Prostate gland (tissue), 2 donors: ENCODE results near the gene PLEKHG7. TPM values are rescaled to one million over a fixed set of nuclear protein-coding genes. Genes with fewer than 3 reads are reported as not detected.

Experiments used
- DNase-seq: peaks from one replicate; pipeline ENCODE4 v3.0.0-alpha.2; 2019; ENCODE audit warnings: low spot score
- H3K27ac ChIP-seq, 2 donors: fragments of 200-600 bp; sonication (generic); 2 replicates each; pipeline ENCODE4 v1.5.1; 2017 to 2019
- H3K27me3 ChIP-seq: fragments of 200-600 bp; sonication (generic); replicated peaks from 2 replicates; pipeline ENCODE4 v1.5.1; 2019; ENCODE audit not compliant: insufficient read depth
- H3K36me3 ChIP-seq, 2 donors: fragments of 200-600 bp; sonication (generic); 1 replicate in 1 of 2; 2 replicates in 1 of 2; pipeline versions ENCODE4 v1.5.1 to v1.8.1; 2017 to 2019
- H3K4me1 ChIP-seq: fragments of 200-600 bp; sonication (generic); replicated peaks from 2 replicates; pipeline ENCODE4 v1.5.1; 2019
- H3K4me3 ChIP-seq, 2 donors: fragments of 200-600 bp; sonication (generic); 2 replicates each; pipeline ENCODE4 v1.5.1; 2017 to 2019
- H3K9me3 ChIP-seq: fragments of 200-600 bp; sonication (generic); 2 replicates; pipeline ENCODE4 v1.5.1; 2017
- CTCF ChIP-seq, 4 experiments: fragments of 200-600 bp in 2 of 4; fragments of 450-650 bp in 2 of 4; sonication (generic) in 2 of 4; IDR thresholded peaks; 1 replicate in 3 of 4; 2 replicates in 1 of 4; pipeline ENCODE4 v1.5.1; 2016 to 2019; ENCODE audit warnings: antibody characterized with exemption in 4 of 4, mild to moderate bottlenecking in 2 of 4, moderate library complexity in 2 of 4
- POLR2A ChIP-seq: fragments of 450-650 bp; IDR thresholded peaks from one replicate; pipeline ENCODE4 v1.6.1; 2016; ENCODE audit warnings: antibody characterized with exemption, mild to moderate bottlenecking
- POLR2AphosphoS5 ChIP-seq: sonication (generic); formaldehyde crosslinking; IDR thresholded peaks from one replicate; pipeline ENCODE4 v1.6.1; 2017; ENCODE audit warnings: antibody characterized with exemption
- WGBS: methylation state at CpG from one replicate; pipeline ENCODE4 v1.1.5; 2018; 5-methylcytosine and 5-hydroxymethylcytosine counted together
- intact Hi-C: fragments of 100-400 bp; cut with DNase I; formaldehyde crosslinking; loops from one replicate; pipeline ENCODE4 v1.14.2; 2022
- total RNA-seq, 2 donors: library from RNA; depleted of rRNA; stranded (reverse); fragments of >200 nt; gene quantifications; one replicate each; pipeline ENCODE4 v1.1.0, GENCODE V29; 2016

Gene PLEKHG7
- total RNA-seq, 2 donors from 2014 or later, result 0.50 to 1.4 TPM

- TF ChIP-seq POLR2A (no peak), CTCF (IDR thresholded peaks at IDR 0.05) (no peak), POLR2AphosphoS5 (no peak)
- WGBS, result 73% methylated on average over 4 of the region's 4 CpGs
- no peaks in the 10 kb centered on the region for H3K9me3 ChIP-seq
- no peaks in the 10 kb centered on the region for H3K27me3 ChIP-seq
- H3K4me3 ChIP-seq, result no peak overlapping the region
- intact Hi-C loops, result no loop called here
- no peak for DNase-seq
- no peak overlapping the region for H3K27ac ChIP-seq
- no peaks in the 10 kb centered on the region for H3K36me3 ChIP-seq
- H3K4me1 ChIP-seq, result no peaks in the 10 kb centered on the region
Observed at GRCh38 chr12:92769124-92769901, 66.5 kb downstream of the PLEKHG7 start.

- no peaks in the 10 kb centered on the region for H3K4me1 ChIP-seq
Observed at GRCh38 chr12:92771001-92771400, 68.2 kb downstream of the PLEKHG7 start.

GRCh38 chr12:92775416-92775815 lies 72.6 kb downstream of the PLEKHG7 start:
- no peaks in the 10 kb centered on the region for H3K9me3 ChIP-seq
- no peaks in the 10 kb centered on the region for H3K27me3 ChIP-seq
- no peak for DNase-seq
- H3K4me1 ChIP-seq, result no peaks in the 10 kb centered on the region
- H3K27ac ChIP-seq, result no peak overlapping the region
- H3K36me3 ChIP-seq, result no peaks in the 10 kb centered on the region
- TF ChIP-seq POLR2AphosphoS5, result no peak
- TF ChIP-seq CTCF (IDR thresholded peaks at IDR 0.05), result no peak
- TF ChIP-seq POLR2A, result no peak
- no peak overlapping the region for H3K4me3 ChIP-seq
- intact Hi-C loops, result no loop called here

More at GRCh38 chr12:92771001-92771400, 68.2 kb downstream of the PLEKHG7 start:
- Histone ChIP-seq H3K4me3 (no peak overlapping the region), H3K27ac (no peak overlapping the region), H3K36me3 (no peaks in the 10 kb centered on the region), H3K27me3 (no peaks in the 10 kb centered on the region), H3K9me3 (no peaks in the 10 kb centered on the region)
- intact Hi-C loops, result no loop called here
- 29% methylated on average over 1 of the region's 1 CpG for WGBS
- TF ChIP-seq CTCF (IDR thresholded peaks at IDR 0.05) (no peak), POLR2AphosphoS5 (no peak), POLR2A (no peak)
- DNase-seq, result no peak

- intact Hi-C loops, result no loop called here
- Histone ChIP-seq H3K9me3 (no peaks in the 10 kb centered on the region), H3K4me3 (no peak overlapping the region), H3K27ac (no peak overlapping the region), H3K4me1 (no peaks in the 10 kb centered on the region), H3K36me3 (no peaks in the 10 kb centered on the region), H3K27me3 (no peaks in the 10 kb centered on the region)
- TF ChIP-seq POLR2A (no peak), POLR2AphosphoS5 (no peak), CTCF (IDR thresholded peaks at IDR 0.05) (no peak)
- no peak for DNase-seq
- 84% methylated on average over 3 of the region's 3 CpGs for WGBS
Observed at GRCh38 chr12:92778525-92778924, 75.7 kb downstream of the PLEKHG7 start.

- H3K27ac ChIP-seq, result no peak overlapping the region
- H3K36me3 ChIP-seq, result no peaks in the 10 kb centered on the region
- WGBS, result 91% methylated on average over 1 of the region's 1 CpG
Observed at GRCh38 chr12:92779902-92780301, 77.1 kb downstream of the PLEKHG7 start.

More at GRCh38 chr12:92779902-92780301, 77.1 kb downstream of the PLEKHG7 start:
- no peaks in the 10 kb centered on the region for H3K27me3 ChIP-seq
- intact Hi-C loops, result no loop called here
- TF ChIP-seq CTCF (IDR thresholded peaks at IDR 0.05) (no peak), POLR2A (no peak), POLR2AphosphoS5 (no peak)
- H3K4me3 ChIP-seq, result no peak overlapping the region
- no peak for DNase-seq
- H3K4me1 ChIP-seq, result no peaks in the 10 kb centered on the region
- no peaks in the 10 kb centered on the region for H3K9me3 ChIP-seq
